H1 (cell line): ENCODE data around the gene DEPDC4. TPM values are rescaled to one million over a fixed set of nuclear protein-coding genes. Genes with fewer than 3 reads are reported as not detected.
A peak's percentile ranks its signal among the peaks of the same experiment; 100 is the strongest.

Experiments
- CTCF ChIA-PET: fragments of 300-600 bp; sonication (Branson Sonifier 250); formaldehyde crosslinking; loops from one replicate; lab custom pipeline; 2021; ENCODE audit not compliant: partially characterized antibody; lab: Charles Lee
- POLR2A ChIA-PET: fragments of 300-600 bp; sonication (Branson Sonifier 250); formaldehyde crosslinking; loops from one replicate; lab custom pipeline; 2021; ENCODE audit warnings: inconsistent platforms; ENCODE audit not compliant: partially characterized antibody; lab: Charles Lee
- DNase-seq, 2 experiments: peaks; one replicate each; pipeline versions ENCODE4 v3.0.0 to v3.0.0-alpha.2; 2010 to 2022; ENCODE audit warnings: low spot score in 2 of 2, low read depth in 1 of 2, mixed read lengths in 1 of 2
- FAIRE-seq: peaks from 2 replicates; lab custom pipeline; 2011; peaks lifted over from hg19 to GRCh38; lab: Jason Lieb, UNC
- H2AFZ ChIP-seq: 2 replicates; pipeline ENCODE4 v1.8.1; 2012; ENCODE audit warnings: low read length, inconsistent platforms
- H2AK5ac ChIP-seq: 2 replicates; pipeline ENCODE4 v1.6.1; 2013; ENCODE audit warnings: low read depth, low read length
- H2BK120ac ChIP-seq: replicated peaks from 2 replicates; pipeline ENCODE3; 2013; ENCODE audit warnings: low read depth, low read length, inconsistent platforms
- H2BK12ac ChIP-seq: 2 replicates; pipeline ENCODE4 v1.6.1; 2013; ENCODE audit warnings: low read depth, low read length
- H2BK15ac ChIP-seq: 2 replicates; pipeline ENCODE4 v1.6.1; 2013; ENCODE audit warnings: low read length
- H2BK20ac ChIP-seq: 2 replicates; pipeline ENCODE4 v1.6.1; 2013; ENCODE audit warnings: low read length
- H2BK5ac ChIP-seq: 2 replicates; pipeline ENCODE4 v1.6.1; 2013; ENCODE audit warnings: low read depth, low read length
- H3K14ac ChIP-seq: 2 replicates; pipeline ENCODE4 v1.6.1; 2013; ENCODE audit warnings: inconsistent platforms; ENCODE audit not compliant: insufficient read length
- H3K18ac ChIP-seq: 2 replicates; pipeline ENCODE4 v1.6.1; 2013; ENCODE audit warnings: low read length; ENCODE audit errors: extremely low read depth
- H3K23ac ChIP-seq: 2 replicates; pipeline ENCODE4 v1.6.1; 2013; ENCODE audit warnings: inconsistent platforms; ENCODE audit not compliant: insufficient read length
- H3K23me2 ChIP-seq: 2 replicates; pipeline ENCODE4 v1.6.1; 2013; ENCODE audit warnings: low read depth, low read length
- H3K27ac ChIP-seq: 2 replicates; pipeline ENCODE4 v1.6.1; 2011; ENCODE audit warnings: low read depth, low read length, inconsistent platforms
- H3K27me3 ChIP-seq, 4 experiments: replicated peaks in 1 of 4; 1 replicate in 1 of 4; 2 replicates in 3 of 4; pipeline versions ENCODE4 v1.6.1 to v1.8.1; 2011 to 2013; ENCODE audit warnings: low read length in 3 of 4, mild to moderate bottlenecking in 3 of 4, inconsistent platforms in 2 of 4, mixed read lengths in 2 of 4, moderate library complexity in 1 of 4; ENCODE audit not compliant: control insufficient read depth in 3 of 4, insufficient read depth in 3 of 4; ENCODE audit errors: extremely low read depth in 1 of 4
- H3K36me3 ChIP-seq, 4 experiments: 2 replicates each; pipeline versions ENCODE4 v1.6.1 to v1.8.1; 2011 to 2013; ENCODE audit warnings: mild to moderate bottlenecking in 4 of 4, low read length in 3 of 4, moderate library complexity in 2 of 4, control low read depth in 1 of 4, inconsistent platforms in 1 of 4; ENCODE audit not compliant: insufficient read depth in 4 of 4, control insufficient read depth in 2 of 4
- H3K4ac ChIP-seq: replicated peaks from 2 replicates; pipeline ENCODE3; 2013; ENCODE audit warnings: low read length, low read depth, mixed read lengths, inconsistent platforms; ENCODE audit not compliant: insufficient read length
- H3K4me1 ChIP-seq, 4 experiments: replicated peaks in 1 of 4; 1 replicate in 1 of 4; 2 replicates in 3 of 4; pipeline versions ENCODE4 v1.6.1 to v1.8.1; 2011 to 2013; ENCODE audit warnings: low read length in 3 of 4, inconsistent platforms in 2 of 4, mixed read lengths in 1 of 4; ENCODE audit not compliant: insufficient read depth in 4 of 4, control insufficient read depth in 3 of 4
- H3K4me2 ChIP-seq, 2 experiments: 2 replicates each; pipeline versions ENCODE4 v1.6.1 to v1.8.1; 2011 to 2013; ENCODE audit warnings: low read depth in 2 of 2, low read length in 2 of 2, control low read depth in 1 of 2, inconsistent platforms in 1 of 2, mild to moderate bottlenecking in 1 of 2; ENCODE audit not compliant: insufficient read depth in 1 of 2
- H3K4me3 ChIP-seq, 4 experiments: fragments of 200-600, 300-600 bp in 1 of 4; sonication (generic), shearing (Covaris generic), sonication (Bioruptor Twin) in 1 of 4; 2 replicates each; pipeline versions ENCODE4 v1.5.1 to v1.8.1; 2011 to 2016; ENCODE audit warnings: low read length in 4 of 4, low read depth in 3 of 4, control low read depth in 2 of 4, inconsistent platforms in 2 of 4, mild to moderate bottlenecking in 2 of 4, mixed read lengths in 1 of 4, moderate library complexity in 1 of 4; ENCODE audit not compliant: insufficient read depth in 2 of 4; ENCODE audit errors: extremely low read depth in 1 of 4
- H3K56ac ChIP-seq: replicated peaks from 2 replicates; pipeline ENCODE3; 2013; ENCODE audit warnings: low read depth, mild to moderate bottlenecking, mixed read lengths, low read length, inconsistent platforms; ENCODE audit not compliant: insufficient read length
- H3K79me1 ChIP-seq: 2 replicates; pipeline ENCODE4 v1.6.1; 2013; ENCODE audit warnings: low read depth, low read length, control low read depth
- H3K79me2 ChIP-seq, 2 experiments: 2 replicates each; pipeline versions ENCODE4 v1.6.1 to v1.8.1; 2012 to 2013; ENCODE audit warnings: low read length in 2 of 2, mild to moderate bottlenecking in 2 of 2, inconsistent platforms in 1 of 2; ENCODE audit not compliant: insufficient read depth in 2 of 2, control insufficient read depth in 1 of 2
- H3K9ac ChIP-seq, 4 experiments: replicated peaks in 1 of 4; 1 replicate in 1 of 4; 2 replicates in 3 of 4; pipeline versions ENCODE4 v1.6.1 to v1.8.1; 2011 to 2013; ENCODE audit warnings: low read depth in 3 of 4, low read length in 3 of 4, control low read depth in 2 of 4, mild to moderate bottlenecking in 2 of 4, moderate library complexity in 2 of 4, inconsistent platforms in 1 of 4; ENCODE audit errors: extremely low read depth in 1 of 4
- H3K9me3 ChIP-seq, 2 experiments: 2 replicates each; pipeline versions ENCODE4 v1.6.1 to v1.8.1; 2012 to 2013; ENCODE audit warnings: mild to moderate bottlenecking in 2 of 2, moderate library complexity in 2 of 2, control low read depth in 1 of 2, inconsistent platforms in 1 of 2, low read depth in 1 of 2, low read length in 1 of 2, mixed read lengths in 1 of 2; ENCODE audit not compliant: insufficient read depth in 2 of 2
- H4K20me1 ChIP-seq, 2 experiments: replicated peaks in 1 of 2; 2 replicates each; pipeline versions ENCODE3 to v1.8.1; 2011 to 2013; ENCODE audit warnings: inconsistent platforms in 2 of 2, low read length in 2 of 2, mild to moderate bottlenecking in 1 of 2; ENCODE audit not compliant: insufficient read depth in 2 of 2, control insufficient read depth in 1 of 2
- H4K5ac ChIP-seq: 2 replicates; pipeline ENCODE4 v1.6.1; 2013; ENCODE audit warnings: low read length, low read depth, mixed read lengths, inconsistent platforms; ENCODE audit not compliant: insufficient read length
- H4K8ac ChIP-seq: 2 replicates; pipeline ENCODE4 v1.8.0; 2013; ENCODE audit warnings: mild to moderate bottlenecking, moderate library complexity, low read length, inconsistent platforms; ENCODE audit not compliant: insufficient read depth; ENCODE audit errors: extremely low read depth
- H4K91ac ChIP-seq: replicated peaks from 2 replicates; pipeline ENCODE3; 2013; ENCODE audit warnings: low read length, mixed read lengths, inconsistent platforms; ENCODE audit not compliant: insufficient read length
- ATF3 ChIP-seq: IDR thresholded peaks from 2 replicates; pipeline ENCODE4 v1.6.1; 2011; ENCODE audit warnings: low read depth, mild to moderate bottlenecking, low read length; ENCODE audit not compliant: insufficient read depth
- HDAC6 ChIP-seq: IDR thresholded peaks from one replicate; pipeline ENCODE4 v1.7.1; 2012; ENCODE audit warnings: low read depth, mild to moderate bottlenecking, inconsistent platforms, low read length, moderate library complexity
- JUND ChIP-seq: IDR thresholded peaks from 2 replicates; pipeline ENCODE4 v1.6.1; 2011; ENCODE audit warnings: mild to moderate bottlenecking, improper control_type of control experiment, low read length
- KDM4A ChIP-seq: IDR thresholded peaks from one replicate; pipeline ENCODE4 v1.7.1; 2012; ENCODE audit warnings: low read depth, mild to moderate bottlenecking, moderate library complexity, low read length, inconsistent platforms; ENCODE audit not compliant: severe bottlenecking
- POLR2A ChIP-seq, 2 experiments: IDR thresholded peaks; 1 replicate in 1 of 2; 2 replicates in 1 of 2; pipeline ENCODE4 v1.6.1; 2011; ENCODE audit warnings: low read depth in 2 of 2, low read length in 2 of 2, mild to moderate bottlenecking in 2 of 2; ENCODE audit errors: control extremely low read depth in 1 of 2
- POLR2AphosphoS5 ChIP-seq: IDR thresholded peaks from 2 replicates; pipeline ENCODE4 v1.6.1; 2011; ENCODE audit warnings: low read depth, low read length
- RBBP5 ChIP-seq: IDR thresholded peaks from 2 replicates; pipeline ENCODE4 v1.7.1; 2012; ENCODE audit warnings: low read depth, mild to moderate bottlenecking, inconsistent platforms, low read length, moderate library complexity, borderline replicate concordance
- RNF2 ChIP-seq: fragments of 200-900, 300-1000 bp; sonication (generic); IDR thresholded peaks from 2 replicates; pipeline ENCODE4 v1.7.1; 2016; ENCODE audit warnings: borderline replicate concordance, low read depth, mild to moderate bottlenecking, antibody characterized with exemption, low read length; ENCODE audit not compliant: poor library complexity, severe bottlenecking; ENCODE audit errors: missing control alignments
- TBP ChIP-seq: IDR thresholded peaks from 2 replicates; pipeline ENCODE4 v1.6.1; 2011; ENCODE audit warnings: low read depth, low read length, improper control_type of control experiment
- TCF12 ChIP-seq: IDR thresholded peaks from 2 replicates; pipeline ENCODE4 v1.6.1; 2011; ENCODE audit warnings: low read depth, mild to moderate bottlenecking, low read length
- WGBS, 2 experiments: shearing (Covaris generic) in 1 of 2; methylation state at CpG; one replicate each; pipeline versions ENCODE4 v1.1.6 to v1.1.7; 2013 to 2015; ENCODE audit warnings: low lambda C conversion rate in 2 of 2, mixed read lengths in 2 of 2, inconsistent platforms in 1 of 2, low coverage in 1 of 2, missing lambda C conversion rate in 1 of 2; ENCODE audit not compliant: insufficient replicate concordance in 2 of 2, insufficient coverage in 1 of 2, insufficient read length in 1 of 2; ENCODE audit errors: extremely low coverage in 1 of 2, missing lambda C conversion rate in 1 of 2; 5-methylcytosine and 5-hydroxymethylcytosine counted together
- polyA plus RNA-seq, 7 experiments: library from polyadenylated mRNA; depleted of rRNA in 3 of 7; stranded (reverse) in 5 of 7; unstranded in 2 of 7; fragments of >200 nt in 5 of 7; fragments of 200-250 nt in 2 of 7; gene quantifications; 1 replicate in 5 of 7; 2 replicates in 1 of 7; 4 replicates in 1 of 7; pipeline versions ENCODE4 v1.2.1 to v1.2.3, GENCODE V29; 2011 to 2013; ENCODE audit warnings: missing spikeins in 2 of 7, mixed read lengths in 2 of 7
- total RNA-seq: library from RNA; stranded (reverse); fragmentation: NEBNext Ultra II Directional; extraction: Animal tissue kit (Norgen Biotek cat#: 25700); gene quantifications from 2 replicates; pipeline ENCODE4 v1.2.1, GENCODE V29; 2021

DEPDC4 gene
- total and polyA plus RNA-seq, 2 of the 8 experiments (the other 6 are each of a cell fraction or from before 2014, with no cell fraction given), result 0.80 to 3.8 TPM

GRCh38 chr12:100199347-100200149 is 67.3 kb downstream of the DEPDC4 start:
- DNase-seq, result peak; percentile 23 to 87
- H4K8ac ChIP-seq, result peak overlapping the region; percentile 94
- no peak overlapping the region for H2AK5ac ChIP-seq
- peaks cover 9% of the 10 kb centered on the region; the same call in 1 of the 2 replicates for H3K23me2 ChIP-seq
- peak overlapping the region; percentile 37; the same call in 1 of the 2 replicates for H2AFZ ChIP-seq
- no peak overlapping the region for H3K23ac ChIP-seq
- H3K18ac ChIP-seq, result peak overlapping the region; percentile 90
- no peaks in the 10 kb centered on the region for H3K27me3 ChIP-seq
- WGBS, 2 experiments, result 1% methylated on average over 43 of the region's 79 CpGs; no CpG with 5 or more reads in 1 of the 2 experiments
- 0 out of 2 replicates have a peak overlapping the region, but pooled peaks have one; percentile 60 for H2BK12ac ChIP-seq
- H3K4me3 ChIP-seq, result peak overlapping the region; percentile 77 to 99 (median 94)
- H2BK5ac ChIP-seq, result 0 out of 2 replicates have a peak overlapping the region, but pooled peaks have one; percentile 78
- peaks cover 0 to 3% (median 0%) of the 10 kb centered on the region in 4 experiments; a peak in 2 of 7 replicates for H3K4me1 ChIP-seq
- H3K56ac ChIP-seq, result peak overlapping the region; percentile 48
- peak overlapping the region; percentile 25 for H4K91ac ChIP-seq
- H3K79me1 ChIP-seq, result no peaks in the 10 kb centered on the region
- peak overlapping the region; percentile 68 to 86 (median 72) for H3K9ac ChIP-seq
- H3K36me3 ChIP-seq, result peaks cover 0 to 6% (median 3%) of the 10 kb centered on the region in 4 experiments; a peak in 3 of 8 replicates
- H4K20me1 ChIP-seq, result no peaks in the 10 kb centered on the region
- POLR2A ChIA-PET, result interaction anchor here (0.6 to 3.5 kb wide), 10 partner anchors 9 to 251 kb away, joined by 3 to 19 read pairs (median 3); no protein-coding TSS in a partner anchor
- H3K79me2 ChIP-seq, result peaks cover 0 to 36% of the 10 kb centered on the region in 2 experiments; a peak in 3 of 4 replicates
- no peak for FAIRE-seq
- H2BK120ac ChIP-seq, result no peak overlapping the region
- CTCF ChIA-PET, result interaction anchor here (0.8 to 2.3 kb wide), 5 partner anchors 36 to 137 kb away, joined by 3 to 16 read pairs (median 3); no protein-coding TSS in a partner anchor
- peak overlapping the region; percentile 8; the same call in 1 of the 2 replicates for H3K27ac ChIP-seq
- no peak overlapping the region for H3K4ac ChIP-seq
- peak overlapping the region; percentile 81; the same call in 1 of the 2 replicates for H2BK15ac ChIP-seq
- H3K14ac ChIP-seq, result peak overlapping the region; percentile 79
- H3K4me2 ChIP-seq, result peak overlapping the region; percentile 91 to 94
- no peak overlapping the region for H2BK20ac ChIP-seq
- no peaks in the 10 kb centered on the region for H3K9me3 ChIP-seq
- H4K5ac ChIP-seq, result peak overlapping the region; percentile 57
- TF ChIP-seq ATF3 (no peak), TCF12 (no peak), HDAC6 (no peak), RNF2 (no peak), JUND (no peak), POLR2AphosphoS5 (no peak; the same call in none of the 2 replicates), POLR2A (IDR thresholded peaks at IDR 0.05; ENCODE audit: control extremely low read depth in 1 of 2, low read depth in 2 of 2, low read length in 2 of 2) (peak in 1 of 2 experiments; percentile 73; a peak in 2 of 3 replicates), KDM4A (peak; percentile 81), RBBP5 (peak; percentile 54; the same call in 1 of the 2 replicates), TBP (no peak)
